Stimulated activated CD8-positive, alpha-beta memory T cell treated with anti-CD3 and anti-CD28 coated beads, Interleukin-2, amount 100 ng/mL, for 1 hour (primary cell): ENCODE measurements around the gene SELENOS.

Source experiments
- DNase-seq, 2 donors: peaks; one replicate each; pipeline ENCODE4 v3.0.0-alpha.2; 2020; ENCODE audit warnings: low read depth in 2 of 2

SELENOS gene, protein sequence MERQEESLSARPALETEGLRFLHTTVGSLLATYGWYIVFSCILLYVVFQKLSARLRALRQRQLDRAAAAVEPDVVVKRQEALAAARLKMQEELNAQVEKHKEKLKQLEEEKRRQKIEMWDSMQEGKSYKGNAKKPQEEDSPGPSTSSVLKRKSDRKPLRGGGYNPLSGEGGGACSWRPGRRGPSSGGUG

DNA sequence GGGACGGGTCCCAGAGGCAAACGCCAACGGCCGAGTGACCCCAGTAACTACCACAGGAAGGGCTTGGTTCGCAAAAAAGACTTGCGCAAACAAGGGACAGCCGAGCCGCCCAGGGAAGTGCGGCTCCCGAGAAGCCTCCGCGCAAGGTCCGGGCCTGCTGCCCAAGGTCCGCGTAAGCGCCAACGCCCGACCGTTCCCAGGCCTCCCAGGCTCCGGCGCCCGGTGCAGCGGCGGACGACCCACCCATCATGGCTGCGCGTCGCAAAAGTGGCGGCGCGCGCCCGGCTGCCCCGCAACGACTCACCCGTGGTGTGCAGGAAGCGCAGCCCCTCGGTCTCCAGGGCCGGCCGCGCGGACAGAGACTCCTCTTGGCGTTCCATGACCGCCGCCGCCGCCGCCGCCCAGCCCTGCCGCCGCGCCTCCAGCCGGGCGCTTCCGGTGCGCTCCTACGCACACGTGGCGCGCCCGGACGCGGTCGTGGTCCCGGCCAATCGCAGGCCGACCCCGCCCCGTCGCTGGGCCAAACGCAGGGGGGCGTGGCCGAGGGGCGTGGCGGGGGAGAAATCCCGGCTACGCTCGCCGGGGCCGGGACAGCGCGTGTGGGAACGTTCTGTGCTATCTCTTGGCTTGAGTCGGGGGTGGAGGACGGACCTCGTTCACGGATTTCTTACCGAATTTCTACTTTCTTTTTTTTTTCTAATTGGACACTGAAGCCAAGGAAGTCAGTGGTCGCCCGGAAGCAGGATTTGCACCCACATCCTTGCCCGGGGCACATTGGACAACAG lies at the start of gene SELENOS:
SELENOS (minus strand) TSS at position 448 of the 785 bp plus-strand sequence; CDS start at position 380, 68 bp downstream.
- DNase-seq, result peak; percentile 75 to 83

DNA sequence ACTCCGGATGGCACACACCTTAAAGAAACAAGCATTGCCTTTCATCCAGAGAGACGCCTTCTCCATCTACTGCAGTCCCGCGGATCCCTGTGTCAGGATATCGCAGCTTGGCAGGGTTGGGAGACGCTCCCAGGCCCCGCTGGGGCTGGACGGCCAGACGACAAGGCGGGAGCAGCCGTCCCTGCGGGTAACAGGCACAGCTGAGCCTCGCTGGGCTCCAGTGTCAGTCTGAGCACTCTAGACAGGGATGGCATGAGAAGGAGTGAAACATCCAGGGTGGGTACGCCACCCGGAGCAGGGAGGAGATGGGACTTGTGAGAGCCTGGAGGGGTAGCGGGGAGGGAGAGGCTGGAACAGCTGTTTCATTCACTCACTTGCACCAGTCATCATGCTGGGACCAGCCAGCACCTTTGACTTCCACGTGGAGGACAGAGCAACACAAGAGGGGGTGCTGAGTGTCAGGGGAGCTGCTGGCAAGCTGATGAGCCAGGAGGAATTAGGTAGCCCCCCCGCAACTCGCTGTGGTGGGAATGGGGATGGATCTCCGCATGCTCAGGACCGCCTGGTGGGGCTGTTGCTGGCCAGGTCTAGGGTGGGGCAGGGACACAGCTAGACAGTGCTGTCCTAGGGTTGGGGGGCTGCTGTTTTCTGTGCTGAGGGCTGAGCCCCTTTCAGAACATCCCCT lies 49.3 kb upstream of the SELENOS start:
- DNase-seq, result no peak

DNA sequence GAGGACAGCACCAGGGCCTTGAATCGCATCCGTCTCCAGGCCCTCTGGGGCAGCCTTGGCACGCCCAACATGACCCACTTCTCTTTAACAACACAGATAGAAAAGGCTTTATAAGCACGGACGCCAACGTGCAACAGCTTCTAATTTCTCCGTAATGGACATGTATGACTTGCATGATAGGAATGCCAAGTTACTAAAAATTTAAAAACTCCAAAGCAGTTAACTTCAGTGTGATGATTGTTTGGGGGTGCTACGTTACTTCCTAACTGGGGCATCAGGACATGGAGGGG lies 48.7 kb upstream of the SELENOS start:
- no peak for DNase-seq

DNA sequence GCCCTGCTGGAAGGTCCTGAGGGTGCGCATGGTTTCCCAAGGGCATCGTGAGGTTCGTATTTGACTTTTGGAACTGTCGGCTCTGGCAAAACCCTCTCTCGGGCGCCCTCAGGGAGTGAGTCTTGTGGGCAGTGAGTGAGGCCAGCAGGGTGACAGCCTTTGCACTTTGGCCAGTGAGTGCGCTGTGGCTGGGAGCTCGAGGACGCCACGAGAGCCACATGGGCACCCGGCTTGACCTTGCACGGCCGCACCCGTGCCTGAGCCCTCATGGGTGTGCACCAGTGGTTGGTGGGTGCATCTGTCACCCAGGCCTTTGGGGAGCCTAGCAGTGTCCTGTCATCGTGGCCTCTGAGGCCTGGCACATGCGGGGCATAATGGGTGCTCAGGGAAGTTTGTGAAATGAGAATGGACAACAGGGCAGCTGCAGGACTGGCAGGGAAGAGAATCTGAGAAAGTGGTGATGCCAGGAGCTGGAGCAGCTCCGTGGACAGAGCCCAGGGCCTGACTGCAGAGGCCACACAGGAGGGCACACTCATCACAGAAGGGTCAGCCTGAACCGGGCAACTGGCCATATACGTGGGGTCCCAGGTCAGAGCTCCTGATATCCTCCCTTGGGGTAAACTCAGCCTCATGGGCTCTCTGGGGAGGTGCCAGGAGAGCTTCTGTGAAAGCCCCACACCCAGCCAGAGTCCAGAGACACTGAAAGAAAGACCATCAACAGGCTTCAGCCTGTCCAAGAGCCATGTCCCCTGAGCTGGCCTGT lies 48.2 kb upstream of the SELENOS start:
- DNase-seq, result no peak

DNA sequence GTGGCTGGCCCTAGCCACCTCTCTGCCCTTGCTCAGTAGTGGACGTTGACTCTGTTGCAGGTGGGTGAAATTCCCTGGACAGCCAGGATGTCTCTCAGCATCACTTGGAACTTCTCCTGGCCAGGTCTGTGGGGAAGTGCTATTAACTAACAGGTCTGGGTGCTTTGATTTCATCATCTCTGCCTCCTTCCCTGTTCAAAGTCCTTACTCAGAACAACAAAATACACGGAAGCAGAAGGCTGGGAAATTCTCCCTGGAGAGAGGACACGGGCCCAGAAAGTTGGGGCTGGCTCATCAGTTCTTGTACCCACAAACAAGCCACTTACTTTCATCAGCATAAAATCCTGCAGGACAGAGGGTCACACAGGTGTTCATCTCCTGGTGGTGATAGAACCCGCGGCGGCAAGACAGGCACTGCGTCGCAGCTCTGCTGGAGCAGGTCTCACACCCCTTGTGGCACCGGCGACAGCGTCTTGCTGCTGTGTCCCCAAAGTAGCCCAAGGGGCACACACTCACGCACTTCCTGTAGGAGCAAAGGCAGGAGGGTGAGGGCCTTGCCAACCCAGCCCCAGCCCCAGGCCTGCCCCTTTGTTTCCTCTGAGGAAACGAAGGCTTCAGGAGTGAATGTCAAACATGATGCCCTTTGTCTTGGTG lies 47.4 kb upstream of the SELENOS start:
- DNase-seq, result no peak

DNA sequence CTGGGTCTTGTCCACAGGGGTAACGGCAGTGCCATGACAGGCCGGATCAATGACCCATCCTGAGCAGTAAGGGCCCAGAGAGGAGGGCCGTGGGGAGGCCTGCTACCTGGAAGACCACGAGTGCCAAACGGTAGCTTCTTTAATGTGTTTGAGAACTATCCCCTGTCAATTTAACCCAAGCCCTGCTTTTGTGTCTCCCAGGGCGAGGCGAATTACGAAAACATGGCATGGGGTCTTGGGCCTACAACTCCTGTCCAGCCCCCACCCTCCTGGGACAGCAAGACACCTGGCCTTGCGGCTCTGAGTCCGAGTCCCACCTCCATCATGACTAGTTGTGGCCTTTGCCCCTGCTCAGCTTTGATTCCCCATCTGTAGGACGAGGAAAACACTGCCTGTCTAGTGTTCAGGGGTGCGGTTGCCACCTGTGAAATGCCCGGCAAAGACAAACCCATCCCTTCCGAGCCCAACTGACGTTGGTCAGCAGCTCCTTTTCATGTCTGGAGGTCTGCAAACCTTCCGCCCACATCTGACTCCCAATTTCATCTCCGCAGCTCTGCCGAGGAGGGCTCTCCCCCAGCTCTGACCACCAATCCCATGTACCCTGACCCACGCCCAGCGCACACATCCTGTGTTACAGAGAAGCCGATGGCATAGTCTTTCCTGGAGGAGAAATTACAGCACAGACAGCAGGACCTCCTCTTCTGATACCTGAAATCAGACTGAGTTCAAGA lies 46.7 kb upstream of the SELENOS start:
- no peak for DNase-seq

DNA sequence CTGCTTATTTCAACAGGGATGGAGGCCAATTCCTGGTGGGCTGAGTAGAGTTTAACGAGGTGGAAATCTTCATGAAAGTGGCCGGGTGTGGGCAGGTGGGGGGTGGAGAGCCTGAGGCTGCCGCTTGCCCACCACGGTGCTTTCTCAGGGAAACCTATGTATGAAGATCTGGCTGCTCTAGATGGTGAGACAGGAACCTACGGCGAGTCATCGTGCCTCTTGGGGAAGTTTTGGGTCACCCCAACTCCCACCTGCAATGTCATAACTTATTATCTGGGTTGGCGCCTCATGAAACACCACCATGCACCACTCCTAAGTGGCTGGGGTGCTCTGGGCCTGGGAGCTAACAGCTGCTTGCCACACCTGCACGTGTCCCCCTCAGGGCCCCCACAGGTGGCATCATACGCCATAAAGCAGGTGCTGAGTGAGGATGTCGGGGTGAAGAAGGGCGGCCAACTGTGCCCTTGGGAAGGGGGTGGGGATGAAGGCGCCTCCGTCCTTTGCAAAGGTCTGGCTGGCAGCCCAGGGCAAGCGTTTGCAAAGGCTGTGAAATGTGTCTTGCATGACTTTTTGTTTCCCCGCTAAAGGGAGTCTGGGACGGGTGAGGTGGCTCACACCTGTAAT lies 45.7 kb upstream of the SELENOS start:
- no peak for DNase-seq

DNA sequence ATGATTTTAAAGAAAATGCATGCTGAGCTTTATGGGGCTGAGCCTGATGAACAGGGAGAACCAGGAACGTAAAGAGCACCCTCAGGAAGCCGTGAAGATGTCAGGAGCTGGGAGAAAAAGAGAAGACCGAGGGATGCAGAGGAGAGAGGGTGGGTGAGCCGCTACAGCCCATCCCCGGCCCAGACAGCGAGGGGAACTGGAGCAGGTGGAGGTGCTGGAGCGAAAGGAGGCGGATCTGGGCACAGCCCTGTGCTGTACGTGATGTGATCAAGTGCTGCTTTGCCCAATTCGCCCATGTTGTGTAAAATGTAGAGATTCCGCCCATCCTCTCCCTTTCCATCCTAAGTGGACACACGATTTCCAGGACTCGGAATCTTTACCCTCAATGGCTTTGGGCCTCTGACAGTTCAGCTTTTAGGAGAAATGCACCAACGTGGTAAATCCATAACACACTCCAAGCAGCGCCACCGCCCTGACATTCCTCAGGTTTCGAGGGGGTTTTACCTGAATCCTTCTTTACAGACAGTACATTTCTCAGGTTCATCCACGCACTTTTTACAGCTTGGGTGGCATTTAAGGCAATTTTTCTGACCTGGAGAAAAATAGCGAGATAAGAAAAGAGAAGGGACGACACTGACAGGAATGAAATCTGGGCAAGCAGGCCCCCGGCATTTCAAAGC lies 44.9 kb upstream of the SELENOS start:
- DNase-seq, result no peak

DNA sequence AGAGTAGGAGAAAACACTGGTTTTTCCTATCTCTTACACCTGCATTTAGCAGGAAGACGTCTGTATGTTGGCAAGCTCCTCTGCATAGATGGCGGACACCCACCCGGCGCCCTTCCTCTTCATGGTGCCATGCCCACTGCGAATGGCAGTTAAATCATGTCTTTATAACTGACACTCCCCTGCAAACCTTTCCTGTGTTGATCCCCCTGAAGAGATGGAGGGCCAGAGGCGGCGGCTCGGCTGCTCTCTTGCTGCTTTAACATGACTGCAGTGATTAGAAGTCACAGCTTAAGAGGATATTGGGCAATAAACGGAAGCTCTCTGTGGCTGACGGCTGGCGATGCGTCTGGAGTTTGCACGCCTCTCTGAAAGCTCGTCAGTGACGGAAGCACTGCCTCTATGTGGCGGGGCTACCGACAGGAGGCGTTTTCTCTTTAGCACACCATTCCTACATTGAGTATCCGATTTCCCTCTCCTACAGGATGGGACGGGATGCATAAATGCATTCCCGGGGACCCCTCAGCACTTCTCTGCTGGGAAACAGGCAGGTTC lies 43.3 kb upstream of the SELENOS start:
- peak; percentile 34 to 40 for DNase-seq

DNA sequence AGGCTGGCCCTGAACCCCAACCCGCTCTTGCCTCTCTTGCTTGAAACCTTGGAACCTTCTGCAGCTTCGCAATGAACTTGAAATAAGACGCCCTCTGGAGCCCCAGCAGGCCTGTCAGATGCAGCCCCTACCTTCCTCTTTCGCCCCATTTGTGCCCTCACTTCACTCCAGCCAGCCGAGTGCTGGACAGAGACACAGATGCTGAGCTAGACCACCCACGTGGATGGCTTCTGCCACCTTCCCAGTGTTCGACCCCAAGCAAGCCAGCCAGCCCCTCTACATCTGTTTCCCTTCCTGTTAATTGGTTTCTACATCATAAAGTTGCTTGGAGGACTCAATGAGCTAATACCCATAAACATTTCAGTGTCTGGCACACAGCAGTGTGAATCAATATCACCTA lies 41.6 kb upstream of the SELENOS start:
- DNase-seq, result no peak

DNA sequence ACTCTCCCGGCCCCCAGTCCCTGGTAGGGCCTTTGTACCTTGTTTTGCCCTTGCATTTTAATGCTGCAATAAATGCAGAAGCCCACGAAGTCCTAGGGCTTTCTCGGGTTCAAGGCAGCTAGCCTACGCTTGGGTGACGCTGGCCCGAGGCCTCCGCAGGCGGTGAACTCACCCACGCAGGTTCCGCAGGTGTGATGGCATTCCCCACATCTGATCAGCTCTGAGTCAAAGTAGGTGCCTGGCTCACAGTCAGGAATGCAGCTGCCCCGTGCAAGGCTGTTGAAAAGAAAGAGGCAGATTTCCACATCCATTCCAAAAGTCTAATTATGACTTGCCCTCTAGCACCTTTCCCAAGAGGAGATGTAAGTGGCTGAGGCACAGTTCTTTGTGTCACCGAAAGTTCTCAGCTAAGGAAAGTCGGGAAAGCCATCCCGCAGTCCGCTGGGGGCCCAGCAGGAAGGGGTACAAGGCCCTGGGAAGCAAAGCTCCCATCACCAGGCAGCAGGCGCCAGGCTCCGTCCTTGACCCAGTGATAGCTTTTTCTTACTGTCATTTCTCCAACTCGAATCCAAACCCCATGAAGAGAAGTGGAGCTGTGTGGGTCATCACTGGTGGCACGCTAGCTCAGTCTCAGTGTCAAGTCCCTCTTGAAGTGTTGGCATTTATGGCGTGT lies 41.0 kb upstream of the SELENOS start:
- no peak for DNase-seq

DNA sequence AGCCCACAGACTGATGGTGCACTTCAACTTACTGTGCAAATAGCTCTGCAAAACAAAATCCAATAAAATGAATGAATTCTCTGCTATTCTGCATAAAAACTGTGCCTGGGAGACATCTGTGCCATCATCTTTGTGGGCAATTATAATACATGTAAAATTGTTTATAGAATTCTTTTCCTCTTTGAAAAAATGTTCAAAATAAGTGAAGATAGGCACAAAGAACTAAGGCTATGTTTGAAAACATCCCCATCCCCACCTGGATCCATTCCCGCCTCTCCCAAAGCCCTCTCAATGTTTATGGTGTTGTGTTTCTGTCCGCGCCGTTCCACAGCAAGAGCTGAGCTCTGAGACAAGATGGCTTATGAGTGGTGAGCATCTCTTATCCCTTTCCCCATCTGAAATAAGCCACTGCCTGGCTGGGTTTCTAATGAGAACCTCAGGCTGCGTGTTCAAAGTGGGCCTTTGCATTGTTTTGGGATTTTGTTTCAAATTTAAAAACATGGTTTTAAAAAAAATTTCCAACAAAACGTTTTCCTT lies 40.1 kb upstream of the SELENOS start:
- no peak for DNase-seq

DNA sequence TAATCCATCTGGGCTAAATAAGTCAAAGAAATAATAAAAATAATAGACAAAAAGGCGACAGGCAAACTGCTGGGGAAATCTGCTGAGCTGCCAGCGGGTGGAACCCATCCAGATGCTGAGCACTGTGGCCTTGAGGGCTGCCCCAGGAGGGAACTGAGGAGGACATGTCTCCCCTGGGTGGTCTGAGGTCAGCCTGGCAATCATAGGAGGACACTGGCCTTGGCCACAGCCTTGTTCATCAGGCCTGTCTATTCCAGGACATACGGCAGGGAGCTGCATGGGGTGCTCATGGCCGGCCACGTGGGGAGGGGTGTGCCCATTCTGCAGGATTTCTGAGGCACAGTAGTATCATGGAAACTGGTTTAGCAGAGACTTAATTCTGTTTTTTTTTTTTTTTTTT lies 39.2 kb upstream of the SELENOS start:
- DNase-seq, result no peak

DNA sequence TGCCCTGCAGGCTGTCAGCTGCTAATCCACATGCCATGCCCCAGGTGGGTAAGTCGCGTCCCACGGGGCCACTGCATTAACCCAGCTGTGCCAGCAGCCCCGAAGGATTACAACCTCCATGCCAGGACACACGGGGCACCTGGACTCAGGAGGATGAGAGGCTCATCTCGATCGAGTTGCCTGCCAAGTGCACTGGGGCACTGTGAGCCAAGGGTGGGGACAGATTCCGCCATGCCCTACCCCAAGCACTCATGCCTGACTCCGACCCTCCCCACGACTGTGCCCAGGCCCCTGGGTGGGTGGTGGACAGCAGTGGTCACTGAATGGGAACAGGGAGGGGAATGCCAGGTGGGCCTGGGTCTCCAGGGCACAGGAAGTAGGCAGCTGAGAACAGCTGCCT lies 38.5 kb upstream of the SELENOS start:
- no peak for DNase-seq

DNA sequence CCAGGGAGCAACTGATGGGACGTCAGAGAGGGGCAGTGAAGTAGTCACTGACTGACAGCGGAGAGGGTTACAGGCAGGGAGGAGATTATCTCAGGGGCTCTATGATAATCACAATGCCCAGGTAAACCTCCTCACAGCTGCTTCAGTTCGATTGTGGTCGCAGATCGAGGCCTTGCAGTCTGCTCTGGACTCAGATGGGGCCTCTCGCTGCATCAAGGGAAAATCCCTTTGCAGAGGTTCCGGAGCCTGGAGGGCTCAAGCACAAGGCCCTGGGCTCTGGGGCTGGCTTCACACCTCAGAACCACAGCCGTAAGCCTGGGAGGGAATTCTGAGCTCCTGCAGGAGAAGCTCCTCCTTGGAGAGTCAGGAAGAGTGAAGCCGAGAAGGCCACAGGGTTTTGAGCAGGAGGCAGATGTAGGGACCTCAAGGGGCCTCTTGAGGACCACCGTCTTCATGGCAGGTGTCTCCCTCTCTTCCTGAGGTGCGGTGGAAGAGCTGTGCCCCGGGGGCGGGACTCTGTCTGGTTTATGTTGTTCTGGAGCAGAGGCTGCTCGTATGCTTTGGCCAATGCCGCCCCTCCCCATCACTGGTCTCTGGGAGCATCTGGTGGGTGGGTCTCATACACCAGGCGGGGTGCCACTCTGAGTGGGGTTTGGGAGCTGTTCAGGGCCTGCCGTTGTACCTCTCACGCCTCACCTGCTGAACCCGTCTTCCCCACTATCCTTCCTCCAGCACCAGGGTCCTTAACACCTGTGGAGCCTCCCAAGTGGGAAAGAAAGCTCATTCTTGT lies 37.2 kb upstream of the SELENOS start:
- no peak for DNase-seq

DNA sequence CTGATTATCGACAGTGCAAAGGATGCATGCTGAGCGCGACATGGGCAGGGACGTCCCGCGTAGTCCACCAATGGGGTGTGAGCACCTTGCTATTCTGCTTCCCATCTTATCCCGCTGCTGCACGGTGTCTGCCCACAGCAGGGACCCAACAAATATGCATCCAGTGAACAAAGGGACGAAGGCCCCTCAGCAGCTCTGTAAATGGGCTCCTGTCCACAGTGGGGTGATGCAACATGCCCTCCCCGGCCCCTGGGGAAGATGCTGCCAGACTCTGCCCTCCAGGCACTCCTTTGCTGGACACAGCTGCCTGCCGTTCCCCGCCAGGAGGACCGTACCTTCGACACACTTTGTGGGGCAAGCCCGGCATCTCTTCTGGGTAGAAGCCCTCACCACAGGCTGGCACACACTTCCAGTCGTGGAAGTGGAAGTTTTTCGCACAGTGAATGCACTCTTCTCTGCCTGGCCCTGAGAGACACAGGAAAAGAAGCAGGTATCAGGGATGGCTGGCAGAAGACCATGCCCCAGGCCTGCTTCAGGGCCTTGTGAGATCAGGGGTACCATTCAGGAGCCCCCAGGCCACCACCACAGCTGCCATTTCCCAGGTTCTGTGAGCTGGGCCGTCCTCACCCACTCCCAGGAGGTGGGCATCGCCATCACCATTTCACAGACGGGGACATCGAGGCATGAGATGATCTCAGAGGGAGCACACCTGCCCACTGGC lies 35.9 kb upstream of the SELENOS start:
- DNase-seq, result no peak

DNA sequence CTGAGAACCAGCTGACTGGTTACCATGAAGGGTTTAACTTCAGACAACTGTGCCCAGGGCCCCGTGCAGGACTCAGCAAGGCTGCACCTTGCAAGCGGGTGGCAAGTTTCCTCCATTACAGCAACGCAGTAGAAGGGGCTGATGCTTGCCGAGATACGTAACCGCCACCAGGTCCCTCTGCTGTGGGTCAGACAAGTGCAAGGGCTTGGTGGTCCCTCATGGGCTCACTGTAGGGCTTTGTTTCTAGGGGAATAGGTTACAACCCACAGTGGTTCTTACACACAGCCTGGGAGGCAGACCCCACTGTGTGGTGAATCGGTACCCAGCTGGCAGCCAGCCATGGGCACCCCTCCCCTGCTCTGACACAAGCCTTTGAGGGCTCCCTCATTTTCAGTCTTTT lies 33.2 kb upstream of the SELENOS start:
- no peak for DNase-seq

DNA sequence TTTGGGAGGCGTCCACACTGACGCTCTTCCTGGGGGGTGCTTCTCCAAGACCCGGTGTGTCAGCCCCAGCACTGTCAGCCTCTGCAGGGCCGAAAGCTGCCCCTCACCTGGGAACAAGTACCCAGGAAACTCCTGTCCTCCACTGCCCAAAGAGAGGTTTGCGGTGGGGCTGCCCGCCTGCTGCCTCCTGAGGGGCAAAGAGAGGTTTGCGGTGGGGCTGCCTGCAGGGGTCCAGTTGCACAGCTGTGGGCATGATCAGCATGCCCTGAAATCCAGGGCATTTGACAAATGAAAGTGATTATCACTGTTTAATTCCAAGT lies 32.8 kb upstream of the SELENOS start:
- no peak for DNase-seq
